GM18951 (cell line): ENCODE results near the gene DCDC2.
"Not testable (repeated sequence)": the region's sequence is repeated elsewhere in the genome, so short reads cannot be mapped to it uniquely, and the experiment has no call there.

Experiments
- POLR2A ChIP-seq: IDR thresholded peaks from 4 replicates; pipeline ENCODE4 v1.6.1; 2011; ENCODE audit warnings: mild to moderate bottlenecking; ENCODE audit not compliant: insufficient read length, insufficient read depth; ENCODE audit errors: extremely low read depth
- in situ Hi-C: fragments of 300-500 bp; cut with MboI; formaldehyde crosslinking; loops from one replicate; pipeline ENCODE4 v1.12.0; 2022; ENCODE audit warnings: low sequenced_read_pairs, mixed read lengths, inconsistent platforms; ENCODE audit not compliant: unreplicated experiment

The DCDC2 gene

DNA sequence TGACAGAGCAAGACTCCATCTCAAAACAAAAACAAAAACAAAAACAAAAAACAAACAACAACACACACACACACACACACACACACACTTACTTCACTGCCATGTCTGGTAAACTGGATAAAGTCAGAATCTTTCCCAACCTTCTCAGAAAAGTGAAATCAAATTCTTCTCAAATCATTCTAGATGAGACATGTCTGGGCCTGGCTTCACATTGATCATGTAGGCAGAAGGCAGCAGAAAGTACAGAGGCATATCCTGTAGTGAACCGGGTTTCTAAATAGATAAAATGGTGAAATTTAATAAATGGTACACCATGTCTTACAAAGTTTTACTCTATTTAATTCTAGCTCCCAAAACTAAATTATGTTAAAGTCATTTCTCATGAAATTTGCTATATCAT is 30.0 kb upstream of the DCDC2 start:
- in situ Hi-C loops = no loop called here
- no peak for TF ChIP-seq POLR2A

DNA sequence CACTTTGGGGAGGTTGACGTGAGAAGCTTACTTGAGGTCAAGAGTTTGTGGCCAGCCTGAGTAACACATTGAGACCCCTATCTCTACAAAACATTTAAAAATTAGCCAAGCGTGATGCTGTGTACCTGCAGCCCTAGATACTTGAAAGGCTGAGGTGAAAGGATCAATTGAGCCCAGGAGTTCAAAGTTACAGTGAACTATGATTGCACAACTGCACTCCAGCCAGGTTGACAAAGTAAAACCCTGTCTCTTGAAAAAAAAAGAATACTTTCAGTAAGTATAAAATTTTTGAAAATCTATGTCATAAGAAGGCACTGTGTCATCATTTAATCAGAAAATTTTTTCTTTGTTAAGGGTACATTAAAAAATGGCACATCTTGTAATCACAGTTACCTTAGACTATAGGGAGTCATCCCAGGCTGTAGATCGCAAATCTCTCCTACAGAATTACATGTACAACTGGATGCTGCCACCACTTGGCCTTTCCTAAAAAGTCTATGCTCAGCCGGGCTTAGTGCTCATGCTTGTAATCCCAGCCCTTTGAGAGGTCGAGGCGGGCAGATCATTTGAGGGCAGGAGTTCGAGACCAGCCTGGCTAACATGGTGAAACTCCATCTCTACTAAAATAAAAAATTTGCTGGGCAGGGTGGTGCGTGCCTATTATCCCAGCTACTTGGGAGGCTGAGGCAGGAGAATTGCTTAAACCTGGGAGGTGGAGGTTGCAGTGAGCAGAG is 27.8 kb upstream of the DCDC2 start:
- no peak for TF ChIP-seq POLR2A
- in situ Hi-C loops = no loop called here

GRCh38 chr6:24384369-24385130 is 26.7 kb upstream of the DCDC2 start:
- in situ Hi-C loops = not testable (repeated sequence)

- in situ Hi-C loops = not testable (repeated sequence)
These were observed 25.1 kb upstream of the DCDC2 start for GRCh38 chr6:24382891-24383494.

DNA sequence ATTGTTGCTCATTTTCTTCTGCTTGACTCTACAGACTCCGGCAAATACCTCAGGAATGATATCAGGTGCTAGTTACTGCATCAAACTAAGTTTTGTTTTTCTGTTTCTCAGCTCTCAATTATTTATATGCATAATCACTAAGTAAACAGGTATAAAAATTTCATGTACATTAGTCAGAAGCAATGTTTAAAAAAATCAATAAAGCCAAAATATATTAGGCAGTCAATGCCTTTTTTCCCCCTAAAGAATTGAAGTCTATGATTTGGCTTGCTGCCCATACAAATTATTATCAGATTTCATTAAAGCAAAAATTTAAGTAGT is 24.3 kb upstream of the DCDC2 start:
- in situ Hi-C loops = no loop called here

GRCh38 chr6:24381476-24382219 is 23.8 kb upstream of the DCDC2 start:
- in situ Hi-C loops = no loop called here
- TF ChIP-seq POLR2A = no peak

More for the DNA sequence above, 24.3 kb upstream of the DCDC2 start:
- no peak for TF ChIP-seq POLR2A

DNA sequence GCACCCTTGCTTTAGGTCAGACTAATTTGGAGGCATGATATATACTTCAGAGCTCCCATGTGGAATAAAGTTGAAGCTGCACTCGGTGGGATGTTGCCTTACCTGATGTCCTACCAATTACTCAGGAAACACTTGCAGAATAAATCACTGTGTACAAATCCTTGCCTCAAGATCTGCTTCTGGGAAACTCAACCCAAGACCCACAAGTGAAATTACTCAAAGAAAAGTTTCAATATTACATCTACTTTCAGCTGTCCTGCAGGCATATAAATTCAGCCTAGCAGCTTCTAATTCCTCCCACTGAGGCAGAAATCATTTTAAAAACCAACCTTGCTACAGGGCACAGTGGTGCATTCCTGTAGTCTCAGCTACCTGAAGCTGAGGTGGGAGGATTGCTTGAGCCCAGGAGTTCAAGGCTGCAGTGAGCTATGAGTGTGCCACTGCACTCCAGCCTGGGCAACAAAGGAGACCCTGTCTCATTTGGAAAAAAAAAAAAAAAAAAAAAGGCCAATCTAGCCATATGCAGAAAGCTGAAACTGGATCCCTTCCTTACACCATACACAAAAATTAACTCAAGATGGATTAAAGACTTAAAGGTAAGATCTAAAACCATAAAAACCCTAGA is 20.7 kb upstream of the DCDC2 start:
- in situ Hi-C loops = no loop called here
- TF ChIP-seq POLR2A = no peak

DNA sequence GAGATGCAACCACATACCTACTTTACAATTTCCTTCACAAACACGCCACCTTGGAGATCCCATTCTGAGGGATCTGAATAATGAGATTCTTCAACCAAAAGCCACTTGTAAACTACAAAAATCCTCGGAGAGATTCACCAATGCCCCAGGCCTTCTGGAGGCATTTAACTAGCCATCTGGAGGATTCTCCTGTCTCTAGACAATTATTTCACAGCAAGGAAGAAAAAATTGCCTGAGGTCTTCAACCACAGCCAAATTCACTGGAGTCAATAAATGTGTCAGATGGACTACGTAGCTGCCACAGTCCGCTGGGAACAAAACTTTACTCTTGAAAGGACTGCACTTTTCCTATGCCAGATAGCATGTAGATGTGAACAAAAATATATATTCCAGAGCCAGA is 19.0 kb upstream of the DCDC2 start:
- in situ Hi-C loops = no loop called here
- TF ChIP-seq POLR2A = no peak

- TF ChIP-seq POLR2A = no peak
- in situ Hi-C loops = no loop called here
These were observed 16.8 kb upstream of the DCDC2 start for GRCh38 chr6:24374612-24375011.

- in situ Hi-C loops = not testable (repeated sequence)
These were observed 7.3 kb upstream of the DCDC2 start for GRCh38 chr6:24365103-24365633.

GRCh38 chr6:24362363-24362762 is 4.5 kb upstream of the DCDC2 start:
- in situ Hi-C loops = not testable (repeated sequence)

DNA sequence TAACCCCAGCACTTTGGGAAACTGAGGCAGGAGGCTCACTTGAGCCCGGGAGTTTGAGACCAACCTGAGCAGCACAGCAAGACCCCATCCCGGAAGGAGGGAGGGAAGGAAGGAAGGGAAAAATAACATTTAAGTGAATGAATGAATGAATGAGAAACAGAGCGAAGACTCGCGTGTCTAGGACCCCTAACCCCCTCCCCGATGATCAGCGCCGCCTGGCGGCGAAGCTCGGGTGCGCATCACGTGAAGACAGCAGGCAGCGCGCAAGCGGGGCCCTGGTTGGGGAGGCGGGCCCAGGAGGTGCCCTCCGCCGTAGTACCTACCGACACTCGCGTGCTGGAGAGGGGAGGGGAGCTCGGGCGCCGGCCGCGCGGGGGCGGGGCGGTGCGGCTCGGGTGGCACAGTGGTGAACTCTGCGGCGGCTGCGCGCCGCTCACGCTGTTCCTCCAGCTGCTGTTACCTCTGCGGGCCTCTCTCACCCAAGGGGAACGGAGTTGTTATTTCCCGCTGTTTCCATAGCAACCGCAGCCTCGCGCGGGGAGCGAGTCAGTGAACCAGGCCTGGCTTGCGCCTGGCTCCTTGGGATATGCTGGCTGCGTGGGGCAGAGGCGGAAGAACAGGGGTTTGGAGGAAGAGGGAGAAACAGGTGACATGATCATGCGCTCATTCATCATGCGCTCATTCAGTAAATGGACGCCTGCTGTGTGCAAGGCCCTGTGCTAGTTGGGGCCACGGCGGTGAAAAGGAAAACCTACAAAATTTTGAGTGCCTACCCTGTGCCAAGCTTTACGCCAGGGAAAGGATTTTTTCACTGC is 2.0 kb upstream of the DCDC2 start:
- in situ Hi-C loops = no loop called here
- no peak for TF ChIP-seq POLR2A
